ENCODE data around the gene LAPTM4A. TPM values are rescaled to one million over a fixed set of nuclear protein-coding genes. Genes with fewer than 3 reads are reported as not detected.

The LAPTM4A gene
- total RNA-seq, 4 donors from 2014 or later, result 126 to 309 (median 263) TPM

GRCh38 chr2:20034218-20034617 is 17.2 kb downstream of the LAPTM4A start:
- TF ChIP-seq, protein P1, sequence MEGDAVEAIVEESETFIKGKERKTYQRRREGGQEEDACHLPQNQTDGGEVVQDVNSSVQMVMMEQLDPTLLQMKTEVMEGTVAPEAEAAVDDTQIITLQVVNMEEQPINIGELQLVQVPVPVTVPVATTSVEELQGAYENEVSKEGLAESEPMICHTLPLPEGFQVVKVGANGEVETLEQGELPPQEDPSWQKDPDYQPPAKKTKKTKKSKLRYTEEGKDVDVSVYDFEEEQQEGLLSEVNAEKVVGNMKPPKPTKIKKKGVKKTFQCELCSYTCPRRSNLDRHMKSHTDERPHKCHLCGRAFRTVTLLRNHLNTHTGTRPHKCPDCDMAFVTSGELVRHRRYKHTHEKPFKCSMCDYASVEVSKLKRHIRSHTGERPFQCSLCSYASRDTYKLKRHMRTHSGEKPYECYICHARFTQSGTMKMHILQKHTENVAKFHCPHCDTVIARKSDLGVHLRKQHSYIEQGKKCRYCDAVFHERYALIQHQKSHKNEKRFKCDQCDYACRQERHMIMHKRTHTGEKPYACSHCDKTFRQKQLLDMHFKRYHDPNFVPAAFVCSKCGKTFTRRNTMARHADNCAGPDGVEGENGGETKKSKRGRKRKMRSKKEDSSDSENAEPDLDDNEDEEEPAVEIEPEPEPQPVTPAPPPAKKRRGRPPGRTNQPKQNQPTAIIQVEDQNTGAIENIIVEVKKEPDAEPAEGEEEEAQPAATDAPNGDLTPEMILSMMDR (IDR thresholded peaks at IDR 0.05; ENCODE audit: low read depth), result no peak

DNA sequence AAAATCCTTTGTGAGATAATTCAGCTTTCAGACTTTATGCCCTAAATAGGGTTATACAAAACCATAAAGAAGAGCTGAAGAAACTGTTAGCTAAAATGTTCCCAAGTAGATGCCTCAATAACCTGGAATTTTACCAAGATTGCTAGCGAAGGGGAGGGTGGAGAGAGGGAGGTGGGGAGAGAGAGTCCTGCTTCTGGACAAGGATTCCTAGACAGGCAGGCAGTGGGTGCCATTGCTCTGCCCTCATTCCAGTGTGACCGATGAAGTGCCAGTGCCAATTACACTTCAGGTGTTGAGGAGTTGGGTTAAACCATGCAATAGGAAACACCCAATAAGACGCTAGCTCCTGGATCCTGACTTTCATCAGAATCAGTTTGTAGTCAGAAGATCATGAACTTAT is 18.1 kb downstream of the LAPTM4A start:
- TF ChIP-seq, protein P1 (IDR thresholded peaks at IDR 0.05; ENCODE audit: low read depth), result no peak

- TF ChIP-seq, protein P1 (IDR thresholded peaks at IDR 0.05; ENCODE audit: low read depth), result no peak
Measured at GRCh38 chr2:20030224-20030623, 21.2 kb downstream of the LAPTM4A start.

- TF ChIP-seq, protein P1 (IDR thresholded peaks at IDR 0.05; ENCODE audit: low read depth), result no peak
Measured at GRCh38 chr2:20027705-20028434, 23.6 kb downstream of the LAPTM4A start.

- TF ChIP-seq, protein P1 (IDR thresholded peaks at IDR 0.05; ENCODE audit: low read depth), result no peak
Measured at GRCh38 chr2:20027260-20027677, 24.2 kb downstream of the LAPTM4A start.

DNA sequence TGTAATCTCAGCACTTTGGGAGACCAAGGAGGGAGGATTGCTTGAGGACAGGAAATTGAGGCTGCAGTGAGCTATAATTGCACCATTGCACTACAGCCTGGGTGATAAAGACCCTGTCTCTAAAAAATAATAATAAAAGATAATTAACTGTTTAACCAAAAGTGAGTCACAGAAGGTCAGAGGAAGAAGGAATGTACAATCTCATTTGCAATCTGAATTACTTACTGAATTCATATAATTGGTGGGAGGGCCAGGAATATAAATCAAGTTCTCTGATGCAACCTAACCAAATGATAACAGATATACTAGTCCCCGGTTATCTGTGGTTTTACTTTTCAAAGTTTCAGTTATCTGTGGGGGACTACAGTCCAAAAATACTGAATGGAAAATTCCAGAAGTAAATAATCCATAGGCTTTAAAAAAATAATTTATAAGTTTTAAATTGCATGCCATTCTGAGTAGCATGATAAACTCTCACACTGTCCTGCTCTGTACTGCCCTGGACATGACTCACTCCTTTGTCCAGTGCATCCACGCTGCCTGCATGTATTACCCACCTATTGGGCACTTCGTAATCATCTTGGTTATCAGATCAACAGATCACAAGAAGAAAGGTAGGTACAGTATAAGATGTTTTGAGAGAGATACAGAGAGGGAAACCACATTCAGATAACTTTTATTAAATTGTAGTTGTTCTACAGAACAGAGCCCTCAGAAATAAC is 26.2 kb downstream of the LAPTM4A start:
- TF ChIP-seq, protein P1 (IDR thresholded peaks at IDR 0.05; ENCODE audit: low read depth), result no peak

DNA sequence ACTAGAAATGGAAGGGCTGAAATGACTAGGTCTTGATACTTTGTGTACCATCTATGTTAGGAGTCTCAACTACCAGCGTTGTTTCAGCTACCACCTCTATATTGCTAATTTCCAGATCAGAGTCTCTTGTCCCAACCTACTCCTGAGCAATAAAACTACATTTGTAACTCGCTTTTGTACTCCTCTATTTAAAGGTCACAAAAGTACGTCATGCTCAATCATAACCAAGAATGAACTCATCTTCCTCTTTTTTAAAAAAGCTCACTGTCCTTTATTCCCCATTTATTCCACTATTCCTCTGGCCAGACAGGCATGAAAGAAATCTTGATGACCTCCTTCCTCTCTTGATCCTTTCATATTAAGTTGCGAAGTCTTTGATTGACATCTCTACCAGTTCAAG is 27.7 kb downstream of the LAPTM4A start:
- TF ChIP-seq, protein P1 (IDR thresholded peaks at IDR 0.05; ENCODE audit: low read depth), result no peak
